ENCODE data around the gene TMEM270. TPM values are rescaled to one million over a fixed set of nuclear protein-coding genes. Genes with fewer than 3 reads are reported as not detected.

TMEM270 gene
- total RNA-seq, 1 experiment from 2014 or later, result 0.28 TPM

DNA sequence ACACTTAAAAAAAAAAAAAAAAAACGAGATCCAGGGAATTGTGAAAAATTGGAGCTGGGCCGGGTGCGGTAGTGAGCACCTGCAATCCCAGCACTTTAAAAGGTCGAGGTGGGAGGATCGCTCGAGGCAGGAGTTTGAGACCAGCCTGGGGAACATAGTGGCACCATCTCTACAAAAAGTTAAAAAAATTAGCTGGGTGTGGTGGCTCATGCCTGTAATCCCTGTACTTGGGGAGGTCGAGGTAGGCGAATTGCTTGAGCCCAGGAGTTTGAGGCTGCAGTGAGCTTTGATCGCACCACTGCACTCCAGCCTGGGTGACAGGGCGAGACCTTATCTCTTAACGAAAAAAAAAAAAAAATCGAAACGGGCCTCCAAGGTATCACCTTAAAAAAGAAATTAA, 28.2 kb upstream of the TMEM270 start:
- H3K27me3 Mint-ChIP-seq (ENCODE audit: low read depth), result no peaks in the 10 kb centered on the region; the same call in 1 of the 2 replicates
- peaks cover 58% of the 10 kb centered on the region for H3K4me1 Mint-ChIP-seq
- DNase-seq (ENCODE audit: low spot score) (no peak), ATAC-seq (no peak)
- peak overlapping the region; percentile 84; the same call in 1 of the 2 replicates for H3K27ac Mint-ChIP-seq
- TF ChIP-seq, protein P1, sequence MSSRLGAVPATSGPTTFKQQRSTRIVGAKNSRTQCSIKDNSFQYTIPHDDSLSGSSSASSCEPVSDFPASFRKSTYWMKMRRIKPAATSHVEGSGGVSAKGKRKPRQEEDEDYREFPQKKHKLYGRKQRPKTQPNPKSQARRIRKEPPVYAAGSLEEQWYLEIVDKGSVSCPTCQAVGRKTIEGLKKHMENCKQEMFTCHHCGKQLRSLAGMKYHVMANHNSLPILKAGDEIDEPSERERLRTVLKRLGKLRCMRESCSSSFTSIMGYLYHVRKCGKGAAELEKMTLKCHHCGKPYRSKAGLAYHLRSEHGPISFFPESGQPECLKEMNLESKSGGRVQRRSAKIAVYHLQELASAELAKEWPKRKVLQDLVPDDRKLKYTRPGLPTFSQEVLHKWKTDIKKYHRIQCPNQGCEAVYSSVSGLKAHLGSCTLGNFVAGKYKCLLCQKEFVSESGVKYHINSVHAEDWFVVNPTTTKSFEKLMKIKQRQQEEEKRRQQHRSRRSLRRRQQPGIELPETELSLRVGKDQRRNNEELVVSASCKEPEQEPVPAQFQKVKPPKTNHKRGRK (CRISPR knock-in tag; IDR thresholded peaks at IDR 0.05; ENCODE audit: borderline replicate concordance), result no peak
- TF ChIP-seq FOXJ3 (CRISPR knock-in tag; IDR thresholded peaks at IDR 0.05; ENCODE audit: borderline replicate concordance), result no peak
- no peak for TF ChIP-seq ZMAT4 (CRISPR knock-in tag; IDR thresholded peaks at IDR 0.05)
- no peak for TF ChIP-seq FOXK1 (CRISPR knock-in tag; IDR thresholded peaks at IDR 0.05)
- TF ChIP-seq SMAD3 (CRISPR knock-in tag; IDR thresholded peaks at IDR 0.05; ENCODE audit: borderline replicate concordance), result no peak
- TF ChIP-seq CBFB (CRISPR knock-in tag; IDR thresholded peaks at IDR 0.05; ENCODE audit: low read depth), result no peak
- TF ChIP-seq, protein P2, sequence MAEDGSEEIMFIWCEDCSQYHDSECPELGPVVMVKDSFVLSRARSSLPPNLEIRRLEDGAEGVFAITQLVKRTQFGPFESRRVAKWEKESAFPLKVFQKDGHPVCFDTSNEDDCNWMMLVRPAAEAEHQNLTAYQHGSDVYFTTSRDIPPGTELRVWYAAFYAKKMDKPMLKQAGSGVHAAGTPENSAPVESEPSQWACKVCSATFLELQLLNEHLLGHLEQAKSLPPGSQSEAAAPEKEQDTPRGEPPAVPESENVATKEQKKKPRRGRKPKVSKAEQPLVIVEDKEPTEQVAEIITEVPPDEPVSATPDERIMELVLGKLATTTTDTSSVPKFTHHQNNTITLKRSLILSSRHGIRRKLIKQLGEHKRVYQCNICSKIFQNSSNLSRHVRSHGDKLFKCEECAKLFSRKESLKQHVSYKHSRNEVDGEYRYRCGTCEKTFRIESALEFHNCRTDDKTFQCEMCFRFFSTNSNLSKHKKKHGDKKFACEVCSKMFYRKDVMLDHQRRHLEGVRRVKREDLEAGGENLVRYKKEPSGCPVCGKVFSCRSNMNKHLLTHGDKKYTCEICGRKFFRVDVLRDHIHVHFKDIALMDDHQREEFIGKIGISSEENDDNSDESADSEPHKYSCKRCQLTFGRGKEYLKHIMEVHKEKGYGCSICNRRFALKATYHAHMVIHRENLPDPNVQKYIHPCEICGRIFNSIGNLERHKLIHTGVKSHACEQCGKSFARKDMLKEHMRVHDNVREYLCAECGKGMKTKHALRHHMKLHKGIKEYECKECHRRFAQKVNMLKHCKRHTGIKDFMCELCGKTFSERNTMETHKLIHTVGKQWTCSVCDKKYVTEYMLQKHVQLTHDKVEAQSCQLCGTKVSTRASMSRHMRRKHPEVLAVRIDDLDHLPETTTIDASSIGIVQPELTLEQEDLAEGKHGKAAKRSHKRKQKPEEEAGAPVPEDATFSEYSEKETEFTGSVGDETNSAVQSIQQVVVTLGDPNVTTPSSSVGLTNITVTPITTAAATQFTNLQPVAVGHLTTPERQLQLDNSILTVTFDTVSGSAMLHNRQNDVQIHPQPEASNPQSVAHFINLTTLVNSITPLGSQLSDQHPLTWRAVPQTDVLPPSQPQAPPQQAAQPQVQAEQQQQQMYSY (CRISPR knock-in tag; IDR thresholded peaks at IDR 0.05), result no peak
- no peak for TF ChIP-seq ZNF219 (CRISPR knock-in tag; IDR thresholded peaks at IDR 0.05; ENCODE audit: borderline replicate concordance)
- TF ChIP-seq IRF2 (CRISPR knock-in tag; IDR thresholded peaks at IDR 0.05; ENCODE audit: borderline replicate concordance, low read depth), result no peak
- TF ChIP-seq, protein P3, sequence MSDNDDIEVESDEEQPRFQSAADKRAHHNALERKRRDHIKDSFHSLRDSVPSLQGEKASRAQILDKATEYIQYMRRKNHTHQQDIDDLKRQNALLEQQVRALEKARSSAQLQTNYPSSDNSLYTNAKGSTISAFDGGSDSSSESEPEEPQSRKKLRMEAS (CRISPR knock-in tag; IDR thresholded peaks at IDR 0.05), result no peak
- no peak for TF ChIP-seq E2F1 (CRISPR knock-in tag; IDR thresholded peaks at IDR 0.05)
- no peak for TF ChIP-seq ZNF281 (CRISPR knock-in tag; IDR thresholded peaks at IDR 0.05)
- TF ChIP-seq EMX1 (CRISPR knock-in tag; IDR thresholded peaks at IDR 0.05), result no peak
- POLR2A ChIA-PET, result interaction anchor here (0.6 to 5.7 kb wide), 10 partner anchors 9 to 250 kb away, joined by 3 to 91 read pairs (median 6); partner anchors contain the start of genes ABHD11, LIMK1 and METTL27
- peaks cover 5% of the 10 kb centered on the region for H3K36me3 Mint-ChIP-seq
- no peaks in the 10 kb centered on the region for H3K9me3 Mint-ChIP-seq
- CTCF ChIA-PET, result interaction anchor here (0.6 to 7.9 kb wide), 8 partner anchors 9 to 226 kb away, joined by 3 to 68 read pairs (median 4); partner anchors contain the start of gene METTL27
- H3K4me3 Mint-ChIP-seq, result peak overlapping the region; percentile 74

All from WTC11 (cell line).